Kidney (tissue), 14 donors: Measurements from ENCODE around the gene INF2. TPM values are rescaled to one million over a fixed set of nuclear protein-coding genes. Genes with fewer than 3 reads are reported as not detected.

Experiments
- DNase-seq, 5 donors: peaks; one replicate each; pipeline ENCODE4 v3.0.0-alpha.2; 2013 to 2020
- FAIRE-seq: peaks from 2 replicates; lab custom pipeline; 2012; peaks lifted over from hg19 to GRCh38; lab: Jason Lieb, UNC
- H3K27ac ChIP-seq, 2 donors: one replicate each; pipeline ENCODE4 v1.7.0; 2013; ENCODE audit warnings: low read depth in 2 of 2, low read length in 2 of 2, inconsistent platforms in 1 of 2
- H3K27me3 ChIP-seq: one replicate; pipeline ENCODE4 v1.7.1; 2013; ENCODE audit warnings: low read length, inconsistent platforms; ENCODE audit not compliant: control insufficient read depth, insufficient read depth
- H3K36me3 ChIP-seq, 3 donors: one replicate each; pipeline versions ENCODE4 v1.7.0 to v1.7.1; 2013; ENCODE audit warnings: low read length in 3 of 3, control low read depth in 1 of 3, inconsistent platforms in 1 of 3; ENCODE audit not compliant: insufficient read depth in 3 of 3, control insufficient read depth in 2 of 3
- H3K4me1 ChIP-seq, 3 donors: one replicate each; pipeline versions ENCODE4 v1.7.0 to v1.7.1; 2013; ENCODE audit warnings: low read length in 3 of 3, inconsistent platforms in 1 of 3, low read depth in 1 of 3; ENCODE audit not compliant: control insufficient read depth in 2 of 3, insufficient read depth in 2 of 3
- H3K4me3 ChIP-seq, 3 donors: one replicate each; pipeline versions ENCODE4 v1.7.0 to v1.8.1; 2013; ENCODE audit warnings: low read length in 3 of 3, control low read depth in 1 of 3, inconsistent platforms in 1 of 3
- H3K9ac ChIP-seq, 3 donors: one replicate each; pipeline versions ENCODE4 v1.7.0 to v1.7.1; 2013; ENCODE audit warnings: low read length in 3 of 3, control low read depth in 1 of 3, inconsistent platforms in 1 of 3
- H3K9me3 ChIP-seq, 3 donors: one replicate each; pipeline versions ENCODE4 v1.7.0 to v1.7.1; 2013; ENCODE audit warnings: low read length in 3 of 3, control low read depth in 1 of 3, inconsistent platforms in 1 of 3; ENCODE audit not compliant: control insufficient read depth in 2 of 3, insufficient read depth in 1 of 3
- intact Hi-C: fragments of 100-400 bp; cut with DNase I; formaldehyde crosslinking; loops from one replicate; pipeline ENCODE4 v1.11.1; 2022
- polyA plus RNA-seq: library from polyadenylated mRNA; stranded (reverse); fragments of 350-450 nt; fragmentation: Illumina TruSeq; extraction: RNeasy Lipid Tissue Mini Kit (QIAGEN cat#74804); gene quantifications from one replicate; pipeline ENCODE4 v1.2.3, GENCODE V29; 2014; ENCODE audit warnings: low read depth, low replicate concordance; ENCODE audit not compliant: insufficient read depth
- total RNA-seq: library from RNA; stranded (reverse); fragmentation: NEBNext Ultra II Directional; extraction: Animal tissue kit (Norgen Biotek cat#: 25700); gene quantifications from one replicate; pipeline ENCODE4 v1.2.1, GENCODE V29; 2021
- TF ChIP-seq, protein P1 (sequence below): IDR thresholded peaks from 3 replicates; pipeline ENCODE4 v1.5.1; 2012; ENCODE audit warnings: mild to moderate bottlenecking, moderate library complexity, borderline replicate concordance; ENCODE audit not compliant: insufficient read depth; ENCODE audit errors: extremely low read depth
- donor health status: control.
- donor health status: control.
- donor health status: control.
- donor health status: control.
- donor health status: control.
- donor health status: DM: yes; HTN: yes; CAD: no.
- donor health status: Normal renal cell carcinoma (clear cell type).

The INF2 gene
- total and polyA plus RNA-seq, 2 donors from 2014 or later: 58.5 to 82.7 TPM

GRCh38 chr14:104698688-104699425, 9.4 kb downstream of the INF2 start:
- Histone ChIP-seq H3K9me3 (no peaks in the 10 kb centered on the region), H3K4me3 (no peak overlapping the region), H3K27ac (no peak overlapping the region), H3K27me3 (no peaks in the 10 kb centered on the region), H3K36me3 (no peaks in the 10 kb centered on the region), H3K9ac (no peak overlapping the region), H3K4me1 (peaks cover 0 to 27% (median 0%) of the 10 kb centered on the region in 3 donors)
- FAIRE-seq: no peak
- TF ChIP-seq, protein P1, sequence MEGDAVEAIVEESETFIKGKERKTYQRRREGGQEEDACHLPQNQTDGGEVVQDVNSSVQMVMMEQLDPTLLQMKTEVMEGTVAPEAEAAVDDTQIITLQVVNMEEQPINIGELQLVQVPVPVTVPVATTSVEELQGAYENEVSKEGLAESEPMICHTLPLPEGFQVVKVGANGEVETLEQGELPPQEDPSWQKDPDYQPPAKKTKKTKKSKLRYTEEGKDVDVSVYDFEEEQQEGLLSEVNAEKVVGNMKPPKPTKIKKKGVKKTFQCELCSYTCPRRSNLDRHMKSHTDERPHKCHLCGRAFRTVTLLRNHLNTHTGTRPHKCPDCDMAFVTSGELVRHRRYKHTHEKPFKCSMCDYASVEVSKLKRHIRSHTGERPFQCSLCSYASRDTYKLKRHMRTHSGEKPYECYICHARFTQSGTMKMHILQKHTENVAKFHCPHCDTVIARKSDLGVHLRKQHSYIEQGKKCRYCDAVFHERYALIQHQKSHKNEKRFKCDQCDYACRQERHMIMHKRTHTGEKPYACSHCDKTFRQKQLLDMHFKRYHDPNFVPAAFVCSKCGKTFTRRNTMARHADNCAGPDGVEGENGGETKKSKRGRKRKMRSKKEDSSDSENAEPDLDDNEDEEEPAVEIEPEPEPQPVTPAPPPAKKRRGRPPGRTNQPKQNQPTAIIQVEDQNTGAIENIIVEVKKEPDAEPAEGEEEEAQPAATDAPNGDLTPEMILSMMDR: no peak
- intact Hi-C loops: no loop called here
- DNase-seq: peak in 1 of 5 donors; percentile 30

- H3K27me3 ChIP-seq: no peaks in the 10 kb centered on the region
- no peak for FAIRE-seq
- H3K4me3 ChIP-seq: no peak overlapping the region
- no peak overlapping the region for H3K9ac ChIP-seq
- intact Hi-C loops: no loop called here
- no peak for DNase-seq
- no peaks in the 10 kb centered on the region for H3K9me3 ChIP-seq
- no peak overlapping the region for H3K27ac ChIP-seq
- peaks cover 0 to 3% (median 2%) of the 10 kb centered on the region in 3 donors for H3K36me3 ChIP-seq
- H3K4me1 ChIP-seq: peaks cover 0 to 24% (median 0%) of the 10 kb centered on the region in 3 donors
- TF ChIP-seq, protein P1: no peak
These were observed 10.0 kb downstream of the INF2 start for GRCh38 chr14:104699426-104699748.

DNA sequence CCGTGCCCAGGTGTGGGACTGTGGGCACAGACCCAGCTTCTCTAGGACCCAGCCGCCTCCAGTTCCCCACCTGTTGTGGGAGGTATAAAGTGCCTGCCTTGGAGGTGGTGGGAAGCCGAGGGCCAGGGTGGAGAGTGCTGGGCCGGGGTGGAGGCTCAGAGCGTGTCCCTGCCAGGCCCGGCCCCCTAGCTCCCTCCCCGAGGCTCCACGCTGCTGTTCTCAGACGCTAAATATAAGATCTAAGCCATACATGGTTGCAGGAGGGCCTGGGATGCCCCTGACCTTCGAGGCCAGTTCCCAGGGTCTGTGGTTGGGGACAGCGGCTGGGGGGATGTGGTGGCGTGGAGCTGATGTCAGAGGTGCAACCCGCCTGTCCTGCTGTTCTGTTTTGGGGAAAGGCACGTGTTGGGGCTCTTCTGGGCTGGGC, 10.8 kb downstream of the INF2 start:
- Histone ChIP-seq H3K9ac (no peak overlapping the region), H3K4me1 (peaks cover 0 to 16% (median 0%) of the 10 kb centered on the region in 3 donors), H3K4me3 (no peak overlapping the region), H3K27me3 (no peaks in the 10 kb centered on the region), H3K36me3 (peaks cover 0 to 3% (median 3%) of the 10 kb centered on the region in 3 donors), H3K27ac (no peak overlapping the region), H3K9me3 (no peaks in the 10 kb centered on the region)
- TF ChIP-seq, protein P1: no peak
- DNase-seq (no peak), FAIRE-seq (no peak)
- intact Hi-C loops: loop anchor here (5.0 kb wide), 1 partner anchor 48 kb away; no protein-coding TSS in a partner anchor
